CD8-positive, alpha-beta memory T cell (primary cell): ENCODE data around the gene SBNO2. TPM values are rescaled to one million over a fixed set of nuclear protein-coding genes. Genes with fewer than 3 reads are reported as not detected.

ENCODE experiments used
- CTCF ChIA-PET: fragments of 350-600 bp; sonication (Branson Sonifier 250); formaldehyde crosslinking; loops from one replicate; lab custom pipeline; 2021; ENCODE audit warnings: antibody characterized with exemption; lab: Charles Lee
- POLR2A ChIA-PET: fragments of 350-600 bp; sonication (Branson Sonifier 250); formaldehyde crosslinking; loops from one replicate; lab custom pipeline; 2021; ENCODE audit warnings: antibody characterized with exemption; lab: Charles Lee
- DNase-seq, 5 donors: peaks; one replicate each; pipeline versions ENCODE4 v3.0.0 to v3.0.0-alpha.2; 2020 to 2022; ENCODE audit warnings: mixed read lengths in 1 of 5
- H3K27ac ChIP-seq: one replicate; pipeline ENCODE4 v1.7.0; 2013; ENCODE audit warnings: low read depth, mild to moderate bottlenecking, low read length, moderate library complexity
- H3K27me3 ChIP-seq: 2 replicates; pipeline ENCODE4 v1.7.0; 2013; ENCODE audit warnings: low read length, mild to moderate bottlenecking; ENCODE audit not compliant: insufficient read depth, poor library complexity, severe bottlenecking
- H3K36me3 ChIP-seq: 2 replicates; pipeline ENCODE4 v1.7.0; 2013; ENCODE audit warnings: mild to moderate bottlenecking, low read length, moderate library complexity; ENCODE audit not compliant: insufficient read depth
- H3K4me1 ChIP-seq: 2 replicates; pipeline ENCODE4 v1.7.0; 2013; ENCODE audit warnings: mild to moderate bottlenecking, low read length, moderate library complexity; ENCODE audit not compliant: insufficient read depth
- H3K4me3 ChIP-seq: 2 replicates; pipeline ENCODE4 v1.7.0; 2013; ENCODE audit warnings: mild to moderate bottlenecking, low read length
- H3K9me3 ChIP-seq: 2 replicates; pipeline ENCODE4 v1.7.0; 2013; ENCODE audit warnings: mild to moderate bottlenecking, low read length
- H3K27ac Mint-ChIP-seq, 8 donors: one replicate each; pipeline ENCODE4 v1.8.0; 2020 to 2021; ENCODE audit warnings: mixed read lengths in 8 of 8, mild to moderate bottlenecking in 6 of 8, inconsistent platforms in 3 of 8, moderate library complexity in 3 of 8
- H3K27me3 Mint-ChIP-seq, 2 donors: one replicate each; pipeline ENCODE4 v1.8.0; 2020 to 2021; ENCODE audit warnings: mixed read lengths in 2 of 2, mild to moderate bottlenecking in 1 of 2, moderate library complexity in 1 of 2
- H3K36me3 Mint-ChIP-seq, 3 donors: one replicate each; pipeline ENCODE4 v1.8.0; 2020 to 2021; ENCODE audit warnings: mixed read lengths in 3 of 3, inconsistent platforms in 1 of 3, mild to moderate bottlenecking in 1 of 3
- H3K4me1 Mint-ChIP-seq, 3 donors: one replicate each; pipeline ENCODE4 v1.8.0; 2020 to 2021; ENCODE audit warnings: mixed read lengths in 3 of 3, inconsistent platforms in 1 of 3, mild to moderate bottlenecking in 1 of 3
- H3K4me3 Mint-ChIP-seq, 7 donors: one replicate each; pipeline ENCODE4 v1.8.0; 2020 to 2021; ENCODE audit warnings: mixed read lengths in 7 of 7, mild to moderate bottlenecking in 6 of 7, moderate library complexity in 4 of 7, inconsistent platforms in 2 of 7
- H3K9me3 Mint-ChIP-seq, 5 donors: one replicate each; pipeline ENCODE4 v1.8.0; 2020 to 2022; ENCODE audit warnings: mixed read lengths in 5 of 5, mild to moderate bottlenecking in 3 of 5, moderate library complexity in 2 of 5, inconsistent platforms in 1 of 5
- polyA plus RNA-seq: library from polyadenylated mRNA; unstranded; fragments of 300-500 nt; fragmentation: Illumina TruSeq; gene quantifications from one replicate; pipeline ENCODE4 v1.2.3, GENCODE V29; 2021
- total RNA-seq, 2 experiments: library from RNA; stranded (reverse); gene quantifications; one replicate each; pipeline ENCODE4 v1.2.3, GENCODE V29; 2021

SBNO2 gene
- total and polyA plus RNA-seq, 3 experiments from 2014 or later: 4.3 to 61.0 (median 59.0) TPM

- H3K36me3 ChIP-seq: peaks cover 47% of the 10 kb centered on the region
- H3K27me3 ChIP-seq: no peaks in the 10 kb centered on the region
- peak in 2 of 5 donors; percentile 53 for DNase-seq
- peak overlapping the region in 7 of 8 donors; percentile 12 to 100 (median 83) for H3K27ac Mint-ChIP-seq
- H3K27ac ChIP-seq: peak overlapping the region; percentile 54
- peaks cover 47 to 71% (median 58%) of the 10 kb centered on the region in 3 donors for H3K4me1 Mint-ChIP-seq
- CTCF ChIA-PET: interaction anchor here (0.6 to 18.7 kb wide), 5 partner anchors 7 to 171 kb away, joined by 3 to 264 read pairs (median 7); partner anchors contain the start of gene ARHGAP45
- no peaks in the 10 kb centered on the region for H3K9me3 Mint-ChIP-seq
- peaks cover 0 to 6% of the 10 kb centered on the region in 2 donors for H3K27me3 Mint-ChIP-seq
- peaks cover 77% of the 10 kb centered on the region for H3K4me1 ChIP-seq
- POLR2A ChIA-PET: interaction anchor here (4.5 to 18.2 kb wide), 4 partner anchors 2 to 44 kb away, joined by 22 to 737 read pairs (median 440); partner anchors contain the start of genes ABCA7, ARHGAP45 and CNN2
- H3K4me3 ChIP-seq: no peak overlapping the region
- H3K4me3 Mint-ChIP-seq: peak overlapping the region in 6 of 7 donors; percentile 29 to 76 (median 46)
- no peaks in the 10 kb centered on the region for H3K9me3 ChIP-seq
- H3K36me3 Mint-ChIP-seq: peaks cover 25 to 75% (median 25%) of the 10 kb centered on the region in 3 donors
Observed at GRCh38 chr19:1073063-1073955, 100.8 kb downstream of the SBNO2 start.

DNA sequence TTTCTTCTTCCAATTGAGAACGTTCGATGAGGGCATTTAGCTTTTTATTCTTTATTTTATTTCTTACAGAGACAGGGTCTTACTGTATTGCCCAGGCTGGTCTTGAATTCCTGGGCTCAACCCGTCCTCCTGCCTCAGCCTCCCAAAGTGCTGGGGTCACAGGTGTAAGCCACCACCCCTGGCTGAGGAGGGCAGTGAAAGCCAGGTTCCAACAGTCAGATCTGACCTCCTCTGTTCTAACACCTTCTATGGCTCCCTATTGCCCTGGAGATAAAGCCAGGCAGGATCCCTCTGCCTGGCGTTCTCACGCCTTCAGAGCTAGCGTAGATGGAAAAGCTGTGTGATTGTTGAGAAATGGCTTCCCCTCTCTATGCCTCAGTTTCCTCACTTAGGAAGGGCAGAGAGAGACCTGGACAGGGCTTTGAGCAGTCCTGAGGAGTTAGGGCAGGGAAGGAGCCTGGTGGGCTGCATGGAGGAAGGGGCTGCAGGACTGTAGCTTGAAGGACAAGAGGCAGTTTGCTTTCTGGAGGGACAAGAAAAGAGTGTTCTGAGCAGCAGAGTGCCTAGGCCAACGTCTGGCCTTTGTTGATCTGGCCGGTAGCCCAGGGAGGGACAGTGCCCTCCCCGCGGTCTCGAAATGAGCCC lies 101.6 kb downstream of the SBNO2 start:
- ChIA-PET POLR2A (interaction anchor here (17.4 kb wide), 1 partner anchor 10 kb away, joined by 737 read pairs; no protein-coding TSS in a partner anchor), CTCF (interaction anchor here (0.6 to 12.8 kb wide), 4 partner anchors 15 to 209 kb away, joined by 3 to 135 read pairs (median 4); no protein-coding TSS in a partner anchor)
- H3K4me1 ChIP-seq: peaks cover 72% of the 10 kb centered on the region
- peaks cover 47% of the 10 kb centered on the region for H3K36me3 ChIP-seq
- no peak for DNase-seq
- no peaks in the 10 kb centered on the region for H3K27me3 ChIP-seq
- H3K9me3 Mint-ChIP-seq: no peaks in the 10 kb centered on the region
- H3K27me3 Mint-ChIP-seq: peaks cover 0 to 6% of the 10 kb centered on the region in 2 donors
- peaks cover 45 to 64% (median 56%) of the 10 kb centered on the region in 3 donors for H3K4me1 Mint-ChIP-seq
- H3K36me3 Mint-ChIP-seq: peaks cover 25 to 74% (median 25%) of the 10 kb centered on the region in 3 donors
- H3K27ac Mint-ChIP-seq: peak overlapping the region; percentile 59 to 100 (median 84)
- peak overlapping the region; percentile 13 to 89 (median 65) for H3K4me3 Mint-ChIP-seq
- no peak overlapping the region for H3K27ac ChIP-seq
- no peaks in the 10 kb centered on the region for H3K9me3 ChIP-seq
- no peak overlapping the region for H3K4me3 ChIP-seq

- Mint-ChIP-seq H3K9me3 (no peaks in the 10 kb centered on the region), H3K36me3 (peaks cover 21 to 64% (median 22%) of the 10 kb centered on the region in 3 donors), H3K27me3 (peaks cover 0 to 4% of the 10 kb centered on the region in 2 donors), H3K4me3 (peak overlapping the region; percentile 45 to 89 (median 65)), H3K27ac (peak overlapping the region in 6 of 8 donors; percentile 59 to 100 (median 82)), H3K4me1 (peaks cover 41 to 60% (median 48%) of the 10 kb centered on the region in 3 donors)
- no peak overlapping the region for H3K4me3 ChIP-seq
- CTCF ChIA-PET: interaction anchor here (12.8 kb wide), 1 partner anchor 16 kb away, joined by 135 read pairs; no protein-coding TSS in a partner anchor
- DNase-seq: peak in 2 of 5 donors; percentile 13 to 47
- H3K4me1 ChIP-seq: peaks cover 67% of the 10 kb centered on the region
- H3K27ac ChIP-seq: no peak overlapping the region
- H3K27me3 ChIP-seq: no peaks in the 10 kb centered on the region
- peaks cover 45% of the 10 kb centered on the region for H3K36me3 ChIP-seq
- POLR2A ChIA-PET: interaction anchor here (0.6 to 17.4 kb wide), 4 partner anchors 12 to 39 kb away, joined by 3 to 737 read pairs (median 5); partner anchors contain the start of gene ABCA7
- H3K9me3 ChIP-seq: no peaks in the 10 kb centered on the region
Observed at GRCh38 chr19:1070931-1071791, 102.9 kb downstream of the SBNO2 start.

- peak overlapping the region in 2 of 8 donors; percentile 61 to 85 for H3K27ac Mint-ChIP-seq
- no peaks in the 10 kb centered on the region for H3K9me3 Mint-ChIP-seq
- peak overlapping the region in 4 of 7 donors; percentile 16 to 96 (median 74) for H3K4me3 Mint-ChIP-seq
- H3K27me3 Mint-ChIP-seq: peaks cover 0 to 2% of the 10 kb centered on the region in 2 donors
- CTCF ChIA-PET: interaction anchor here (12.8 kb wide), 1 partner anchor 17 kb away, joined by 135 read pairs; no protein-coding TSS in a partner anchor
- peaks cover 37 to 60% (median 47%) of the 10 kb centered on the region in 3 donors for H3K4me1 Mint-ChIP-seq
- Histone ChIP-seq H3K27me3 (no peaks in the 10 kb centered on the region), H3K4me3 (no peak overlapping the region), H3K9me3 (no peaks in the 10 kb centered on the region), H3K36me3 (peaks cover 39% of the 10 kb centered on the region), H3K4me1 (peaks cover 67% of the 10 kb centered on the region), H3K27ac (no peak overlapping the region)
- DNase-seq: peak in 1 of 5 donors; percentile 27
- H3K36me3 Mint-ChIP-seq: peaks cover 15 to 58% (median 17%) of the 10 kb centered on the region in 3 donors
- POLR2A ChIA-PET: interaction anchor here (0.6 to 17.4 kb wide), 5 partner anchors 12 to 205 kb away, joined by 3 to 737 read pairs (median 4); partner anchors contain the start of genes ABCA7 and FAM174C
Observed at GRCh38 chr19:1070576-1070930, 103.5 kb downstream of the SBNO2 start.

DNA sequence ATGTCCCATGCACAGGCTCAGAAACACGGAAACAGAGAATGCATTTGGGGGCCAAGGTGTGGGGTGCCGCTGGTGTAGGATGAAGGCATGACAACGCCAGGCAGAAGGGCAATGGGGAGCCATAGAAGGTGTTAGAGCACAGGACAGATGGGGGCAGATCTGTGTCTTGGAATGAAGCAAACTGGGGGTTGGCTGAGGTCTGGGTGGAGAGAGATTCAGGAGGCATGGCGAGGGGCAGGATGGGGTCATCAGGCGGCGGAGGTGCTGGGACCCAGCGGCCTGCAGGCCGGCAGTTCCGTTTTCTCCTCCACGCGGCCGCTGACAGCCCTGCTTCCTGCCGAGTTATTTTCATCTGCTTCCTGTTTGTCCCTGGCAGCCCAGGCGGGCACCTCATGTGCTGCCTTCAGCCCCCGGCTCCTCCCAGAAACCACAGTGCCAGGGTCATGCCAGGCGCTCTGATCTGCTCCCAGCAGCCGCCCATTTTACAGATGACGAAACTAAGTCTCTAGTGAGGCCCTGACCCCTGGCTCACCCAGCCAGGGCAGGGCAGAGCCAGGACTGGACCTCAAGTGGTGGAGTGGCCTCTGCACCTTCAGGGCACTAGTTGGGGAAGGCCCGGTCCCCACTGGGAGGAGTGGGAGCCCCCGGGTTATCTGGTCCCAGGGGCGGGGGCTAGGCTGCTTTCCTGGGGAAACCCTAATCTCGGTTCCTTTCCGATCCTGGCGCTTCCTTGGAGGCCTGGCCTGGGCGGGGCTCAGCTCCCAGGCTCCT lies 104.9 kb downstream of the SBNO2 start:
- POLR2A ChIA-PET: interaction anchor here (0.6 to 17.4 kb wide), 5 partner anchors 13 to 206 kb away, joined by 3 to 737 read pairs (median 4); partner anchors contain the start of genes CNN2 and FAM174C
- CTCF ChIA-PET: interaction anchor here (4.9 to 12.8 kb wide), 3 partner anchors 13 to 40 kb away, joined by 62 to 264 read pairs (median 135); partner anchors contain the start of gene CNN2
- Histone ChIP-seq H3K27ac (peak overlapping the region; percentile 90), H3K36me3 (peaks cover 31% of the 10 kb centered on the region), H3K9me3 (no peaks in the 10 kb centered on the region), H3K27me3 (no peaks in the 10 kb centered on the region), H3K4me1 (peaks cover 71% of the 10 kb centered on the region), H3K4me3 (peak overlapping the region; percentile 81)
- DNase-seq: peak; percentile 64 to 83 (median 77)
- Mint-ChIP-seq H3K4me1 (peaks cover 41 to 69% (median 56%) of the 10 kb centered on the region in 3 donors), H3K9me3 (no peaks in the 10 kb centered on the region), H3K27me3 (no peaks in the 10 kb centered on the region), H3K36me3 (peaks cover 13 to 54% (median 15%) of the 10 kb centered on the region in 3 donors), H3K4me3 (peak overlapping the region; percentile 87 to 100 (median 96)), H3K27ac (peak overlapping the region; percentile 81 to 100 (median 98))
